NCI-H146 treated with DMSO at 0.1 percent for 48 hours (cell line): ENCODE results near the gene TMEM198.

Experiments used
- DNase-seq: peaks from one replicate; lab custom pipeline; 2025; ENCODE audit not compliant: unreplicated experiment; lab: John Stamatoyannopoulos, UW

Gene TMEM198

GRCh38 chr2:219543596-219544358, at the start of gene TMEM198, which contains the start of gene CHPF:
TSS of gene TMEM198 (plus strand) at chr2:219544028. CDS start at chr2:219544728, 700 bp downstream.
TSS of gene CHPF (minus strand) at chr2:219543809. CDS start at chr2:219543538, 271 bp downstream.
- peak; percentile 84 for DNase-seq

GRCh38 chr2:219494952-219495530, 48.8 kb upstream of the TMEM198 start:
- DNase-seq, result no peak

DNA sequence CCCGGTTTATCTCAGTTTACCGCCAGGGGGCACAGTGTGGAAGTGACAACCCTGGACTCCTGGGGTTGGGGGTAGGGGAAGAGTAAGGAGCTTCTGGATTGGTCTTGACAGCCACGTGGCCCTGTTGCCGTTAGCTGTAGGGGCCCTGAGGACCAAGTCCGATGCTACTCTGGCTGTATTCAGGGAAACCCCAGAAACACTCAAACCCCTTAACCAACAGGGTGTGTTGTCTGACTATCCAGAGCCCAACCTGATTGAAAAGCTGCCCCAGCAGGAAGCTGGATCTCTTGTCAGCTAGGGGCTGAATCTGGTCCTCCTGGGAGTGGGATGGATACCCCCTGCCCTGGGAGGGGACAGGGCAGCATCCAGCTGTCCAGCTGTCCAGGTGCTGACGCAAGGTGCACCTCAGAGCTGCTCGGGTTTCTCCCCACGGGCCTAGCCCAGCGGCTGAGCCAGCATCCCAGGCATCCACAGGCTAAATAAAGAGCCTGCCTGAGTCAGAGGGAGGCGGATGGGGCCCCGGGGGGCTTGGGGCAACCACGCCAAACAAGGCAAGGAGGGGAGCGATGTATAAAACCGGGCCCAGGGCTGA, 48.2 kb upstream of the TMEM198 start:
- peak; percentile 16 for DNase-seq

DNA sequence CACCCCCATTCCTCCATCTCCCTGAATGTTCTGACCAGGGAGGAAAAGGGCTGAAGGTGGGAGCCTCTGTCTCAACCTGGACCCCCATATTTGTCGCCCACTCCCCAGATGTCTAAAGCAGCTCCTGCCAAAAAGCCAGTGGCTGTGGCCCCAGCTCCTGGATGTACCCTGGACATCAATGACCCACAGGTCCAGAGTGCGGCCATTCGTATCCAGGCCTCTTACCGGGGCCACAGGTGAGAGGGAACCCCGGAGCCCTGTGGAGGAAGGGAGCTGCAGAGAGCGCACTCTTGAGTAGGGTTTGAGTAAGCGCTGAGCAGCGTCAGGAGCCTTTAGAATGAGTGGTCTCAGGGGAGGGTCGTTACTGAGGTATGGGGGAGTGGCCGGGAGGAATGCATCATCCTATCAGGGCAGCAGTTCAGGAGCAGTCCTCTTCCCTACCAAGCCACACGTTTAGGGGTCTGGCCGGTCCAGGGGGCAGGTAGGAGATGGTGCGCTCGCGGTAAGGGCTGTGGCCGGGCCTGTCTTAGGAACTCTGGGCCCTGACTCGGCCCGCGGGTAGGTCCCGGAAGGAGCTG, 47.5 kb upstream of the TMEM198 start:
- no peak for DNase-seq

DNA sequence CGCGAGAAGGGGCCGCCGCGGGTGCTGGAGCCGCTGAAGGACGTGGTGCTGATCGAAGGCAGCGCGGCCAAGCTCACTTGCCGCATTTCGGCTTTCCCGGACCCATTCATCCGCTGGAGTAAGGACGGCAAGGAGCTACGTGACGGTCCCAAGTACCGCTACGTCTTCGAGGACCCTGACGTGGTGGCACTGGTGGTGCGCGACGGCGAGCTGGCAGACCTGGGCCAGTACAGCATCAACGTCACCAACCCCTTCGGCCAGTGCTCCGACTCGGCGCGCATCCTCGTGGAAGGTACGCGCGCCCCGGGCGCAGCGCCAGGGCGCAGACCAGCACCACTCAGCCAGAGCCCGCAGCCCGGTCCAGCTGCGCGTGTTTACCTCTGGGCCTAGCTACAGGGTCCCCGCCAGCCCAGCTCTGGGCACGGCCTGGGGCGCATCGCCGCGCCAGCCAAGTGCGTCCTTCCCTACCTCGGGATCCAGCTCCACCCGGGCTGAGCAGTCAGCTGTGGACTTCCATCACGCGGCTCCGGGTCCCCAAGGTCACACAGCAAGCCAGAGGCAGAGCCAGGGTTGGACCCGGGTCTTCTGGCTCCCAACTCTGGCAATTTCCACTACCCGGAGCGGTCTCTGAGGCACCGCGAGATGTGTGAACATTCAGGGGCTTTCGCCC, 46.9 kb upstream of the TMEM198 start:
- DNase-seq, result no peak

- DNase-seq, result peak; percentile 56
Observed at GRCh38 chr2:219497495-219498279, 46.1 kb upstream of the TMEM198 start.

GRCh38 chr2:219498280-219499057, 45.4 kb upstream of the TMEM198 start, which contains the start of gene GMPPA:
TSS of gene GMPPA (plus strand) at chr2:219498891. CDS start at chr2:219499976, 1,085 bp downstream.
- peak; percentile 82 for DNase-seq

DNA sequence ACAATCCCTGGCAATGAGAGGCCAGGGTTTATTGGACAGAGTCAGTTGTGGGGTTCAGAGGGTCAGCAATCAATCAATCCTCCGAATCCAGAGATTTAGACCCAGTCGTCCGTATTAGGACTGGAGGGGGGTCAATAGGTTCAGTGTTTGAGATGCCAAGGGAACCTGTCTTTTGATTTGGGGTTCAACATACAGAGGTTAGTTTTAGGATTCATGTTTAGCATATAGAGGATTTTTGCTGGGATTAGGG, 44.8 kb upstream of the TMEM198 start:
- no peak for DNase-seq

- DNase-seq, result no peak
Observed at GRCh38 chr2:219499555-219499954, 44.3 kb upstream of the TMEM198 start.

DNA sequence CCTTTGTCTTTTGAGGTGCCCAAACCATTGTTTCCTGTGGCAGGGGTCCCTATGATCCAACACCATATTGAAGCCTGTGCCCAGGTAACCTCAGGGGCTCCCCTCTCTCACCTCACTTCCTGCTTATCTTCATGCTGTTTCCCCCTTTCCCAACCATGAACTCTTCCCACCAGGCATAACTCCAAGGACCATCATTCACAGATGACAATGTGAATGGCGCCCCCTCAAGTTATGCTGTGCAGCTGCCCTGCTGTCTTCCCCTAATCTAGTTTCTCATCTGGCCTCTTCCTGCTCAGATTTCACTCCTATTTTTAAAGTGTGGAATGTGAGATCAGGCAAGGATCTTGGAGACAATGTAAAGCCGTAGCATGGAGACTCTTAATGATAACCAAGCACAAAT, 43.7 kb upstream of the TMEM198 start:
- no peak for DNase-seq

- DNase-seq, result no peak
Observed at GRCh38 chr2:219501849-219502248, 42.0 kb upstream of the TMEM198 start.

DNA sequence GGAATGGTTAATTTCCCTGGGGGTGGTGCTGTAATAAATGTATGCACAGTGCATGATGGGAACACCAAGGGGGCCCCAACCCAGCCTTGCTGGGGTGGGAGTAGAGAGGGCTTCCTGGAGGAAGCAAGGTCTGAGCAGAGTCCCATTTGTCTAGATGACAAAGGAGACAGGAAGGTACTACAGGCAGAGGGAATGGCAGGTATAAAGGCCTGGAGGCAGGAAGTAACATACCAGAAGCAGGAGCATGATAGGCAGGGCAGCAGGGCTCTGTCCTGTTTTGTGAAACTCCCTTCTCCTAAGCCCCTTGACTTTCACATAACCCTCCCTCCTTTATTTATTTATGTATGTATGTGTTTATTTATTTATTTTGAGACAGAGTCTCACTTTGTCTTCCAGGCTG, 41.2 kb upstream of the TMEM198 start:
- no peak for DNase-seq

- no peak for DNase-seq
Observed at GRCh38 chr2:219505585-219505984, 38.2 kb upstream of the TMEM198 start.

DNA sequence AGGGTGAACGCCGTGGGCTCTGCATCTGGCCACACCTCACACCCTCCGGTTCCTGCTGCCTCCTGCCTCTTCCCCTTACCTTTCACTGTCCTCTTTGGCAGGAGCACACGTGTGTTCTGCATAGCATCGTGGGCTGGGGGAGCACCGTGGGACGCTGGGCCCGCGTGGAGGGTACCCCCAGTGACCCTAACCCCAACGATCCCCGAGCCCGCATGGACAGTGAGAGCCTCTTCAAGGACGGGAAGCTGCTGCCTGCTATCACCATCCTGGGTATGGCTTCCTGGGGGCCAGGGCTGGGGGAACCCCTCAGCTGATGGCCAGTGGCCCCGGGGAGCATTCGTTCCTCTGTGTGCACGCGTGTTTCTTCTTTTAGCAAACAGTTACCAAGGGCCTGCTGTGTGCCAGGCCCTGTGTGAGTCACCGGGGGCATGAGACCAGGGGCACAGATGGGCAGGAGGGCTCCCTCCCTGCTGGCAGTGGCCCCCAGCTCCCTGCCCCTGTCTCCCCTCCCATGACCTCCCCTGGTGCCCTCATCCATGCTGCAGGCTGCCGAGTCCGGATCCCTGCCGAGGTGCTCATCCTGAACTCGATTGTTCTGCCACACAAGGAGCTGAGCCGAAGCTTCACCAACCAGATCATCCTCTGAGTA, 37.6 kb upstream of the TMEM198 start:
- no peak for DNase-seq

- DNase-seq, result no peak
Observed at GRCh38 chr2:219506802-219507526, 36.9 kb upstream of the TMEM198 start.

GRCh38 chr2:219507581-219508443, 36.0 kb upstream of the TMEM198 start:
- DNase-seq, result no peak

DNA sequence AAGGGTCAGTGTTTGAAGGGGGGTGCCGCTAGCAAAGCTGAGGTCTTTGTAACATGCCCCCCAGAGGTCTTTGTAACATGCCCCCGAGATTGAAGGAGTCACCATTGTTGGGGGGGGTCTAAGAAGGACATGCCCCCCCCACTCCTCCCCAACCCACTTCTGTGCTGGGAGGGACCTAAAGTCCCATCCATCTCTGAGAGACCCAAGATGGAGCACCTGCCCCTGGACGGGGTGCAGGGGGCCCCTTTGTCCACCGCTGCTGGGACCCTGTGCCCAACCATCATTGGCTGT, 35.4 kb upstream of the TMEM198 start:
- no peak for DNase-seq
